Measurements from ENCODE around the gene SUCO.

SUCO gene

GRCh38 chr1:172622541-172622940 is 89.6 kb downstream of the SUCO start:
- no peak for DNase-seq

DNA sequence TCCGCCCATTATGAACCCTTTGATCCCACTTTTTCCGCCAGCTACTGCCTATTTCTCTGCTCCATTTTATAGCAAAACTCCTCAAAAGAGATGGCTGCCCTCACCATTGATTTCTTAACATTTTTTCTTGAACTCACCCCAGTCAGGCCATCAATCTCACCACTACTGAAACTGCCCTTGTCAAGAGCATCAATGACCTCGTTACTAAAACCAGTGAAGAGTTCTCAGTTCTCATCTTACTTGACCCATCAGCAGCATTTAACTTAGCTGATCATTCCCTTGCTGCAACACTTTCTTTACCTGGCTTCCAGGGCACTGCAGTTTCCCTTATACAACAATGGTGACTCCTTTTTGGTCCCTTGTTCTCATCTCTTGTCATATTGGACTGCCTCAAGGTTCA is 90.8 kb downstream of the SUCO start:
- no peak for DNase-seq

GRCh38 chr1:172626845-172627244 is 93.9 kb downstream of the SUCO start:
- DNase-seq = no peak

GRCh38 chr1:172627702-172628101 is 94.8 kb downstream of the SUCO start:
- DNase-seq = no peak

GRCh38 chr1:172628401-172628800 is 95.5 kb downstream of the SUCO start:
- DNase-seq = no peak

- no peak for DNase-seq
Measured at GRCh38 chr1:172629170-172629569, 96.2 kb downstream of the SUCO start.

DNA sequence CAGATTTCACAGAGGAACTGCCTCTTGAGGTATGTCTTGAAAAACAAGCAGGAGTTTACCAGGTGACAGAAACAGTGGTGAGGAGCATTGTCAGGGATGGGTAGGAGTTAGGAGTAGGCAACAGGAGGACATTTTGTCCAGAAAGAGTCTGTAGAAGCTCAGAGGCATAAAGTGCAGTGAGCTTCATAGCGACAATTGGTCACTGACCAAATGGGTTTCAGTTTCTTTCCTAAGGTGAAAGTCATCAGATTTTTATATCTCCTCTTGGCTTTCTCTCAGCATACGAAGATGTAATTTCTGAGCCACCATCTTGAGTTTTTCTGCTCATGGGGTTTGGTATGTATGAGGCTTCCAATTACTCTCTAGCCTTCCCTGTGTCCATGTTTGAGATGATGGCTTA is 96.7 kb downstream of the SUCO start:
- DNase-seq = no peak

DNA sequence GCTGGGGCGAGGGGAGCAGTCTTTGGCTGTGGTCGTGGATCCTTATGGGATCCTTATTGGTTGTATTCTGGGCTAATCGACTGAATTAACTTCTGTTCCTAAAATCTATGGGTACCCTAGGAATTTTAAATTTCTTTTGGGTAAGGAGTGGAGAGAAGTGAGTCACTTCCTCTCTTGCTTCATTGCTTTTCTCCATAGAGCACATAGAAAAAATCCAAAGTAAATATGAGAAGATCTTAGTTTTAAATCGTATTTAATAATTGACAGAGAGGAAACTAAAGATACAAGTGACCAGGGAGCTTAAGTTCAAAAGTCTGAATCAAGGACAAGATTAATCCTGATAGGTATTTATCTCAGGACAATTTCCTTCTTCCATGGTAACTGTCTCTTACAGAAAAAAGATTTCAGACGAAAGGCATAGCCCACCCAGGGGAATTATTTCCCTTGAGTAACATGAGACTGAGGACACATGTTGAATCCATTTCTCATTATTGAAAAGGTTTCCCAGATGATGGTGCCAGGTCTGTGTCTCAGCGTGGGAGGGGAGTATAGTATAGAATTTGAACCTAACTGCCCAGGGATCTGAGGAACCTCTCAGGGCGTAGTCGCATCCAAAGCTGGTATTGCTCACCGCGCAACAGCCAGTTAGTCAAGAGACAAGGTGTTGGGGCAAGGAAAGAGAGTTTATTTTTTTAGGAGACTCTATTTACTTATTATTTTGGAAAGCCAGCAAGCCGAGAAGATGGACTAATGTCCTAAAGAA is 97.3 kb downstream of the SUCO start:
- DNase-seq = no peak

GRCh38 chr1:172630868-172631267 is 97.9 kb downstream of the SUCO start:
- DNase-seq = no peak

GRCh38 chr1:172637522-172637921 is 104.6 kb downstream of the SUCO start:
- DNase-seq = no peak

GRCh38 chr1:172638249-172638648 is 105.3 kb downstream of the SUCO start:
- no peak for DNase-seq

GRCh38 chr1:172638885-172639831 is 106.2 kb downstream of the SUCO start:
- DNase-seq = peak; percentile 65

DNA sequence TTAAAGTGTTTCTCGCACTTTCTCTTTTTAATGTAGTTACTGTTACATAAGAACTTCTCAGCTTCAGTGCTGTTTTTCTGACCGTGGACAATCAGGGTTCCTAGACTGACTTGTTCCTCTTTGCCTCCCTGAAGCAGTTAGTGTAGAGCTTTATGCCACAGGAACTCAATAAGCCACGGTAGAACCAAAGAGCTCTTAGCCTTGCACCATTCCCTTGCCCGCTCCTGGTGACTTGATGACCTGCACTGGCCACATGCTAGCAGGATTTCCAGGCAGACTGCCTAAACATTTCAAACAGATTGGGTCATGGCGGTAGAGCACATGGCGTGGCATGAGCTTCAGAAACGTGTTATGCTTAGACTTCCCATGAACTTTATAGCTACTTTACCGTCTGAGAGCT is 107.2 kb downstream of the SUCO start:
- no peak for DNase-seq

GRCh38 chr1:172641492-172641891 is 108.5 kb downstream of the SUCO start:
- DNase-seq = no peak

DNA sequence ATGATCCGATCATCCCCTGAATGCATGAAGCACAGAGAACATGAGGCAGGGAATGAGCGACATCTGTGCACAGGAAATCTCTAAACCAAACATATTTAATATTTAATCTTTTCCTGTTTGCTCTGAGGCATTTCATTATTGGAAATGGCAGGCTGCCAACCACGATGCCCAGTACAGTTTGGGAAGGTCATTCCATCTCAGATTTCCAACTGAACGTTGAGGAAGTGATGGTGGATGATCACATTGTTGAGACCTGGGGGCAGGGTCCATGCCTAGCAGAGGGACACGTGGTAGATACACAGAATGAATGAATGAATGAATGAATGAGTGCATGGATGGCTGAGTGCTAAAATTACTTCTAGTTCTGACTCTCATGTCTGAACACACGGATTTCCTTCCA is 110.0 kb downstream of the SUCO start:
- no peak for DNase-seq

DNA sequence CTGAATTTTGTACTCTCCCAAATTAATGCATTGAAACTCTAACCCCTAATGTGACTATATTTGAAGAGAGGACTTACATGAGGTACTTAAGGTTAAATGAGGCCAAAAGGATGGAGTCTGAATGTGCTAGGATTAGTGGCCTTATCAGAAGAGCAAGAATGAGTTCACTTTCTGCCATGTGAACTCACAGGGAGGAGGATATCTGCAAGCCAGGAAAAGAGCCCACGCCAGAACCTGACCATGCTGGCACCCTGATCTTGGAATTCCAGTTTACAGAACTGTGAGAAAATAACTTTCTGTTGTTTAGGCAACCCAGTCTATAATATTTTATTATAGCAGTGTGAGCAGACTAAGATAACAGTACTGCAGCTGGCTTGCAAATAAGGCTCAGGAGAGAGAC is 113.7 kb downstream of the SUCO start:
- no peak for DNase-seq

- no peak for DNase-seq
Measured at GRCh38 chr1:172647110-172647564, 114.2 kb downstream of the SUCO start.

DNA sequence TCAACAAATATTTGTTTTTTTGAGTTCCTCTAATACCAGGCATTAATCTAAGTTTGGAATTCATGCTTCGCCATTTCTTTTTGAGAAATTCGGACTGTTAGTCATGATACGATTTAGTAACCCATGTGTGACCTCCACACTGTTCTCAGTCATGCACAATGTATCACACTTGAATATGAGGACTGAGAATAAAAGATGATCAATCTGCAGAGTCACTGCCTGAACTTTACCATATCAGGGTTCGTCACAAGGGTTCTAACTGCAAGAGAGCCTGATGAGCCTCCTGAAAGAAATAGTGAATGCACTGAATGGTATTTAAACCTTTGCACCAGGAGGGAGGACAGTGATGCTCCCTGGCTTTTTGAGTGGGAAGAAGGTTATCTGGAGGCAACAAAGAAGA is 115.0 kb downstream of the SUCO start:
- DNase-seq = no peak

GRCh38 chr1:172650474-172651193 is 117.7 kb downstream of the SUCO start:
- no peak for DNase-seq

DNA sequence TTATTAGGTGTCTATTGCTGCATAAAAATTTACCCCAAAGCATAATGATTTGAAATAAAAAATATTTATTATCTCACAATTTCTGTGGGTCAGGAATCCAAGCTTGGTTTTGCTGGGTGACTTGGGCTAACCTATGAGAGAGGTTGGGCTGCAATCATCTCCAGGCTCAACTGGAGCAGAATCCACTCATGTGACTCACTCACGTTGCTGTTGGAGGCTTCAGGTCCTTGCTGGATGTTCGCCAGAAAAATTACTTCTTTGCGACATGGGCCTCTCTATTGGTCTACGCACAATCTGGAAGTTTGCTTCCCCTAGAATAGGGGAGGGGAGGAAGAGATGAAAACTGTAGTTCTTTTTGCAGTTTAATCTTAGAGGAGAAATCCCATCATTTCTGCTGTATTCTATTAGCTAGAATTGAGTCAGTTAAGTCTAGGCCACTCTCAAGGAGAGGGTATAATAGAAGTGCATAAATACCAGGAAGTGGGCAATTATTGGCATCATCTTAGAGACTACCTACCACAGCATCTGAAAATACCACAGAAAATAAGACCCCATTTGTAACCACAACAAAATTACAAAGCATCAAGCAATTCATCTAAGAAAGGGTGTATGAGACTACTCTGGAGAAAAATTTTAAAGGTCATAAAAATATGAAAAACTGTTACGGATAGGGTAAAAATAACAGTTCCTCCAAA is 120.2 kb downstream of the SUCO start:
- DNase-seq = no peak

- DNase-seq = no peak
Measured at GRCh38 chr1:172654535-172654934, 121.6 kb downstream of the SUCO start.

GRCh38 chr1:172656576-172656975 is 123.6 kb downstream of the SUCO start:
- DNase-seq = no peak

DNA sequence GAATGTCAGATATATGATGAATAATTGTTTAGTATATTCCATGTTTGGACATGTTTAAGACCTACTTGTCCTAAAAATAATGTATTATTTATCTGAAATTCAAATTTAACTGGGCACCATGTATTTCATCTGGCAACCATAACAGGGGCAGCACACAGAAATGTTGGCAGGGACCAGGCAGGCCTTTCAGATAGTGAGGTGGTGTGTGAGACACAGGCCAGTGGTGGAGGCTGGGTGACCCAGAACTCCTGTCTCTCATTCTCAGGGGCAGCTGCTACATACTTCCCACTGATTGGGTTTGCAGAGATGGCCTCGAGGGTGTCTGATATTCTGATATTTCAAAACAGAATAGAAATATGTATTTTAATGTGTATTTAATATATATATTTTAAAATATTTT is 124.6 kb downstream of the SUCO start:
- no peak for DNase-seq
